GM13977 (cell line): Measurements from ENCODE around the gene SYNPO2.

Experiments used
- DNase-seq: peaks from one replicate; pipeline ENCODE4 v3.0.0; 2012; ENCODE audit warnings: low spot score
- CTCF ChIP-seq: IDR thresholded peaks from 2 replicates; pipeline ENCODE4 v1.5.1; 2012; ENCODE audit warnings: mild to moderate bottlenecking, control low read depth; ENCODE audit not compliant: insufficient read depth; ENCODE audit errors: extremely low read depth, missing control alignments
- in situ Hi-C: fragments of 300-500 bp; cut with MboI; formaldehyde crosslinking; loops from one replicate; pipeline ENCODE4 v1.12.0; 2022; ENCODE audit warnings: low sequenced_read_pairs, low pct_unique_long_range_greater_than_20kb, mixed read lengths, inconsistent platforms; ENCODE audit not compliant: unreplicated experiment

The SYNPO2 gene

GRCh38 chr4:118981839-118982381 lies 93.3 kb downstream of the SYNPO2 start:
- TF ChIP-seq CTCF: peak; percentile 69
- in situ Hi-C loops: loop anchor here (10.0 kb wide), 1 partner anchor 313 kb away; no protein-coding TSS in a partner anchor
- peak; percentile 76 for DNase-seq

- in situ Hi-C loops: loop anchor here (10.0 kb wide), 1 partner anchor 312 kb away; no protein-coding TSS in a partner anchor
- no peak for DNase-seq
- TF ChIP-seq CTCF: no peak
Observed at GRCh38 chr4:118983293-118983692, 94.6 kb downstream of the SYNPO2 start.

GRCh38 chr4:118983831-118984230 lies 95.2 kb downstream of the SYNPO2 start:
- DNase-seq: no peak
- in situ Hi-C loops: loop anchor here (10.0 kb wide), 1 partner anchor 311 kb away; no protein-coding TSS in a partner anchor
- no peak for TF ChIP-seq CTCF

- no peak for TF ChIP-seq CTCF
- DNase-seq: no peak
- in situ Hi-C loops: loop anchor here (10.0 kb wide), 1 partner anchor 309 kb away; no protein-coding TSS in a partner anchor
Observed at GRCh38 chr4:118985170-118986000, 96.7 kb downstream of the SYNPO2 start.

- DNase-seq: no peak
- no peak for TF ChIP-seq CTCF
- in situ Hi-C loops: loop anchor here (10.0 kb wide), 1 partner anchor 307 kb away; no protein-coding TSS in a partner anchor
Observed at GRCh38 chr4:118987959-118988634, 99.4 kb downstream of the SYNPO2 start.

GRCh38 chr4:118988635-118988972 lies 100.0 kb downstream of the SYNPO2 start:
- in situ Hi-C loops: loop anchor here (10.0 kb wide), 1 partner anchor 306 kb away; no protein-coding TSS in a partner anchor
- no peak for DNase-seq
- no peak for TF ChIP-seq CTCF
